HepG2 (cell line): Measurements from ENCODE around the gene CAMSAP1. TPM values are rescaled to one million over a fixed set of nuclear protein-coding genes. Genes with fewer than 3 reads are reported as not detected.

Experiments used
- ATAC-seq: fragments of 200-7000 bp; cut with Tn5 transposase; 3 replicates; pipeline ENCODE4 v1.9.1; 2020; ENCODE audit warnings: mild to moderate bottlenecking, moderate library complexity
- BruUV-seq: library from RNA; stranded (reverse); fragments of 400-500 nt; replicated peaks from 2 replicates; lab custom pipeline; 2021; lab: Mats Ljungman, UMichigan
- CTCF ChIA-PET: fragments of 300-600 bp; formaldehyde crosslinking; extraction: SDS; loops from one replicate; lab custom pipeline; 2021; ENCODE audit warnings: low total read pairs, inconsistent platforms, low intra/inter-chr PET ratio; lab: Yijun Ruan, JAX
- POLR2A ChIA-PET: fragments of 350-600 bp; sonication (Branson Sonifier 250); formaldehyde crosslinking; loops from one replicate; lab custom pipeline; 2020; ENCODE audit warnings: antibody characterized with exemption, inconsistent platforms; lab: Yijun Ruan, JAX
- DNase-seq: peaks from one replicate; pipeline ENCODE4 v3.0.0-alpha.2; 2015; ENCODE audit warnings: low spot score
- FAIRE-seq: peaks from 3 replicates; lab custom pipeline; 2011; peaks lifted over from hg19 to GRCh38; lab: Jason Lieb, UNC
- H2AFZ ChIP-seq: one replicate; pipeline ENCODE4 v1.6.1; 2011; ENCODE audit warnings: low read length, inconsistent platforms
- H3K27ac ChIP-seq: fragments of 300-600 bp; 3 replicates; pipeline ENCODE4 v1.8.0; 2011; ENCODE audit warnings: mixed run types, mild to moderate bottlenecking, mixed read lengths, low read length, inconsistent platforms; ENCODE audit not compliant: insufficient read depth; ENCODE audit errors: extremely low read length
- H3K27me3 ChIP-seq, 2 experiments: fragments of 200-600 bp in 1 of 2; 2 replicates in 1 of 2; 3 replicates in 1 of 2; pipeline versions ENCODE4 v1.6.0 to v1.8.0; 2011; ENCODE audit warnings: low read length in 2 of 2, mild to moderate bottlenecking in 2 of 2, moderate library complexity in 2 of 2, inconsistent platforms in 1 of 2; ENCODE audit not compliant: insufficient read depth in 2 of 2, control insufficient read depth in 1 of 2
- H3K36me3 ChIP-seq, 2 experiments: fragments of 200-600 bp in 1 of 2; replicated peaks in 1 of 2; 2 replicates in 1 of 2; 3 replicates in 1 of 2; pipeline versions ENCODE4 v1.5.1 to v1.8.0; 2011; ENCODE audit warnings: low read length in 2 of 2, inconsistent platforms in 1 of 2; ENCODE audit not compliant: insufficient read depth in 2 of 2, control insufficient read depth in 1 of 2
- H3K4me1 ChIP-seq: 2 replicates; pipeline ENCODE4 v1.5.1; 2012; ENCODE audit warnings: low read length, inconsistent platforms; ENCODE audit not compliant: insufficient read depth
- H3K4me2 ChIP-seq: 2 replicates; pipeline ENCODE4 v1.6.0; 2011; ENCODE audit warnings: low read depth, low read length, inconsistent platforms
- H3K4me3 ChIP-seq, 3 experiments: fragments of 200-600 bp in 1 of 3; sonication (generic), shearing (Covaris generic) in 1 of 3; replicated peaks in 1 of 3; 2 replicates each; pipeline ENCODE4 v1.5.1; 2011 to 2016; ENCODE audit warnings: low read length in 3 of 3, inconsistent platforms in 2 of 3, low read depth in 2 of 3, mild to moderate bottlenecking in 2 of 3, control low read depth in 1 of 3, mixed read lengths in 1 of 3; ENCODE audit not compliant: insufficient read depth in 1 of 3
- H3K79me2 ChIP-seq: one replicate; pipeline ENCODE4 v1.6.1; 2011; ENCODE audit warnings: low read length, inconsistent platforms; ENCODE audit not compliant: insufficient read depth
- H3K9ac ChIP-seq: 2 replicates; pipeline ENCODE4 v1.6.0; 2011; ENCODE audit warnings: mild to moderate bottlenecking, low read depth, low read length, inconsistent platforms; ENCODE audit not compliant: insufficient read depth
- H3K9me3 ChIP-seq: 2 replicates; pipeline ENCODE4 v1.5.1; 2012; ENCODE audit warnings: mild to moderate bottlenecking, low read length
- H4K20me1 ChIP-seq: 2 replicates; pipeline ENCODE4 v1.6.0; 2011; ENCODE audit warnings: inconsistent platforms, mild to moderate bottlenecking, low read length, moderate library complexity; ENCODE audit not compliant: insufficient read depth
- AHR ChIP-seq: IDR thresholded peaks from 2 replicates; pipeline ENCODE4 v1.6.1; 2018; ENCODE audit warnings: missing genetic modification reagents, missing compliant biosample characterization
- HOXA9 ChIP-seq: sonication (generic); formaldehyde crosslinking; IDR thresholded peaks from 2 replicates; pipeline ENCODE4 v1.8.1; 2022; ENCODE audit warnings: missing genetic modification reagents, mild to moderate bottlenecking, moderate library complexity, borderline replicate concordance
- POLR2AphosphoS5 ChIP-seq: IDR thresholded peaks from 2 replicates; pipeline ENCODE4 v1.6.1; 2012; ENCODE audit warnings: low read depth, low read length
- SOX13 ChIP-seq, 3 experiments: fragments of 450-650 bp in 1 of 3; sonication (generic) in 1 of 3; formaldehyde crosslinking in 1 of 3; IDR thresholded peaks in 2 of 3; conservative IDR thresholded peaks in 1 of 3; 2 replicates each; pipeline versions ENCODE4 v1.5.0 to v1.6.1; 2016 to 2020; ENCODE audit warnings: antibody characterized with exemption in 1 of 3, mild to moderate bottlenecking in 1 of 3, missing compliant biosample characterization in 1 of 3, missing genetic modification reagents in 1 of 3, moderate library complexity in 1 of 3
- SP1 ChIP-seq, 2 experiments: fragments of 450-650 bp in 1 of 2; sonication (generic) in 1 of 2; formaldehyde crosslinking in 1 of 2; IDR thresholded peaks; 2 replicates each; pipeline versions ENCODE4 v1.4.0 to v1.6.1; 2016 to 2020; ENCODE audit warnings: missing genetic modification reagents in 1 of 2
- YEATS2 ChIP-seq: sonication (generic); formaldehyde crosslinking; IDR thresholded peaks from 2 replicates; pipeline ENCODE4 v1.4.0; 2020; ENCODE audit warnings: missing genetic modification reagents, borderline replicate concordance
- ZNF30 ChIP-seq: sonication (generic); formaldehyde crosslinking; IDR thresholded peaks from 2 replicates; pipeline ENCODE4 v1.5.0; 2020; ENCODE audit warnings: mild to moderate bottlenecking, missing genetic modification reagents
- ZNF563 ChIP-seq: sonication (generic); formaldehyde crosslinking; IDR thresholded peaks from 2 replicates; pipeline ENCODE4 v1.8.0; 2022; ENCODE audit warnings: mild to moderate bottlenecking, moderate library complexity, missing genetic modification reagents
- WGBS: methylation state at CpG from one replicate; pipeline ENCODE4 v1.1.6; 2017; ENCODE audit warnings: low lambda C conversion rate; 5-methylcytosine and 5-hydroxymethylcytosine counted together
- in situ Hi-C: cut with HindIII; loops from 2 replicates; pipeline ENCODE4 v1.10.0; 2017; ENCODE audit warnings: low pct_unique_long_range_greater_than_20kb; ENCODE audit not compliant: extremely low pct_ligation_motif_present
- intact Hi-C: fragments of 100-400 bp; cut with micrococcal nuclease; formaldehyde crosslinking; loops from one replicate; pipeline ENCODE4 v1.10.0; 2022; ENCODE audit not compliant: unreplicated experiment
- polyA plus RNA-seq, 8 experiments: library from polyadenylated mRNA; depleted of rRNA in 3 of 8; stranded (reverse) in 7 of 8; unstranded in 1 of 8; fragments of >200 nt; fragmentation: Illumina TruSeq in 4 of 8; extraction: Trizol in 4 of 8; gene quantifications; 2 replicates each; pipeline versions ENCODE4 v1.2.1 to v1.2.3, GENCODE V29; 2011 to 2016; ENCODE audit warnings: low read depth in 4 of 8, missing spikeins in 1 of 8, mixed read lengths in 1 of 8; ENCODE audit not compliant: insufficient read depth in 1 of 8
- total RNA-seq, 5 experiments: library from RNA; depleted of rRNA; stranded (reverse); fragments of >200 nt; fragmentation: Illumina TruSeq; extraction: Trizol; gene quantifications; 2 replicates each; pipeline ENCODE4 v1.2.3, GENCODE V29; 2016; ENCODE audit warnings: low read depth in 1 of 5
- TF ChIP-seq, protein P1 (sequence below): sonication (generic); formaldehyde crosslinking; IDR thresholded peaks from 2 replicates; pipeline ENCODE4 v1.8.0; 2022; ENCODE audit warnings: missing genetic modification reagents, low read depth, mild to moderate bottlenecking, borderline replicate concordance
- TF ChIP-seq, protein P2 (sequence below): IDR thresholded peaks from 2 replicates; pipeline ENCODE4 v1.6.1; 2012; ENCODE audit warnings: low read depth, low read length, improper control_type of control experiment
- TF ChIP-seq, protein P3 (sequence below): sonication (generic); formaldehyde crosslinking; IDR thresholded peaks from 2 replicates; pipeline ENCODE4 v1.5.0; 2020; ENCODE audit warnings: missing genetic modification reagents, mild to moderate bottlenecking, borderline replicate concordance
- TF ChIP-seq, protein P4 (sequence below): sonication (generic); formaldehyde crosslinking; IDR thresholded peaks from 2 replicates; pipeline ENCODE4 v1.4.0; 2020; ENCODE audit warnings: mild to moderate bottlenecking, missing genetic modification reagents

The CAMSAP1 gene
- total and polyA plus RNA-seq, 2 of the 13 experiments (the other 11 are each of a cell fraction or from before 2014, with no cell fraction given), result 3.8 to 12.4 TPM

DNA sequence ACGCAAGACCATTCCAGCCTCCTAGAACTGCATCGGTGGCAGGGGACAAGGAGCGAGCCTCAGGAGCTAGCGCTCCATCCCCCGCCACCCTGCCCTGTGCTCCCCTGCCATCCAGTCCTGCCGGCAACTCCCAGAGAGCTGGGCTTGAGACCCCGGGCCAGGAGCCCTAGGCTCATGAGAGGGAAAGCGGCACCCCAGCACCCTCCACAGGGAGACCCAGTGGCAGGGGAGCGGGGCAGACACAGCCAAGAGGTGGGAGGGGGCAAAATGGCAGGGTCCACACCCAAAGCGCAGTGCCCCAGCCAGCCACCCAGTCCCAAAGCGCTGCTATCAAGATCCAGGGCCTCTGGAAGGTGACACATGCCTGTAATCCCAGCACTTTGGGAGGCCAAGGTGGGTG is 41.1 kb upstream of the CAMSAP1 start:
- Histone ChIP-seq H3K79me2 (no peaks in the 10 kb centered on the region), H2AFZ (no peak overlapping the region), H3K4me3 (no peak overlapping the region), H3K27me3 (no peaks in the 10 kb centered on the region), H3K27ac (no peak overlapping the region), H3K9me3 (no peaks in the 10 kb centered on the region), H3K4me1 (no peaks in the 10 kb centered on the region), H3K9ac (no peak overlapping the region), H4K20me1 (no peaks in the 10 kb centered on the region), H3K4me2 (no peak overlapping the region), H3K36me3 (peaks cover 22 to 65% of the 10 kb centered on the region in 2 experiments)
- ATAC-seq, result no peak
- TF ChIP-seq, protein P1, sequence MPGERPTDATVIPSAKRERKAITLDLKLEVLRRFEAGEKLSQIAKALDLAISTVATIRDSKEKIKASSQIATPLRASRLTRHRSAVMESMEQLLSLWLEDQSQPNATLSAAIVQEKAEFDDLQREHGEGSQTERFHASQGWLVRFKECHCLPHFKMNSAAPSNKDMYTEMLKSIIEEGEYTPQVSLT (CRISPR knock-in tag), result no peak
- TF ChIP-seq SP1 (IDR thresholded peaks at IDR 0.05) (no peak), SP1 (CRISPR knock-in tag; IDR thresholded peaks at IDR 0.05) (no peak), SOX13 (IDR thresholded peaks at IDR 0.05) (no peak), SOX13 (CRISPR knock-in tag; conservative IDR thresholded peaks at IDR 0.05 in 1 of 2, IDR thresholded peaks at IDR 0.05 in 1 of 2) (no peak)
- WGBS, result 64% methylated on average over 4 of the region's 11 CpGs
- ChIA-PET CTCF (no interaction called here), POLR2A (no interaction called here)
- in situ Hi-C loops (no loop called here), intact Hi-C loops (no loop called here)
- BruUV-seq, result no TSS peak
- DNase-seq, result no peak
- FAIRE-seq, result no peak

DNA sequence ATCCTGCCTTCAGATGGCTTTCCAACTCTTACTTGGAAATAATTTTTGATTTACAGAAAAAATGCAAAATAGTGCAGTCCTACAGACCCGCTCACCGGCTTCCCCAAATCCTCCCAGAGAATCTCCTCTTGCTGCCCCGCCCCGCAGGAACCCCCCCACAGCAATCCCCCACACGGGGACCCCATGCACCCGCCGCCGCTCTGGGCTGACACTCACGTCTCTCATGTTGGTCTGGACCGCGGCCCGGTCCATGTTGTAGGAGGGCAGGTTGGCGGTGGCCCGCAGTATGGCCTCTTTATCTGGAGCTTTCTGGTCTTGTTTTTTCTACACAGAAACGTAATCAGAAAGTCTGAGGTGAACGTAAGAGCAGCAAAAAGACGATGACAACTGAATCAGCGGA is 40.2 kb upstream of the CAMSAP1 start:
- Histone ChIP-seq H3K36me3 (peaks cover 18 to 62% of the 10 kb centered on the region in 2 experiments), H4K20me1 (no peaks in the 10 kb centered on the region), H3K4me3 (no peak overlapping the region), H2AFZ (no peak overlapping the region), H3K9me3 (no peaks in the 10 kb centered on the region), H3K79me2 (no peaks in the 10 kb centered on the region), H3K27me3 (no peaks in the 10 kb centered on the region), H3K4me1 (no peaks in the 10 kb centered on the region), H3K27ac (no peak overlapping the region), H3K4me2 (no peak overlapping the region), H3K9ac (no peak overlapping the region)
- TF ChIP-seq, protein P2, sequence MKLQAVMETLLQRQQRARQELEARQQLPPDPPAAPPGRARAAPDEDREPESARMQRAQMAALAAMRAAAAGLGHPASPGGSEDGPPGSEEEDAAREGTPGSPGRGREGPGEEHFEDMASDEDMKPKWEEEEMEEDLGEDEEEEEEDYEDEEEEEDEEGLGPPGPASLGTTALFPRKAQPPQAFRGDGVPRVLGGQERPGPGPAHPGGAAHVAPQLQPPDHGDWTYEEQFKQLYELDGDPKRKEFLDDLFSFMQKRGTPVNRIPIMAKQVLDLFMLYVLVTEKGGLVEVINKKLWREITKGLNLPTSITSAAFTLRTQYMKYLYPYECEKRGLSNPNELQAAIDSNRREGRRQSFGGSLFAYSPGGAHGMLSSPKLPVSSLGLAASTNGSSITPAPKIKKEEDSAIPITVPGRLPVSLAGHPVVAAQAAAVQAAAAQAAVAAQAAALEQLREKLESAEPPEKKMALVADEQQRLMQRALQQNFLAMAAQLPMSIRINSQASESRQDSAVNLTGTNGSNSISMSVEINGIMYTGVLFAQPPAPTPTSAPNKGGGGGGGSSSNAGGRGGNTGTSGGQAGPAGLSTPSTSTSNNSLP, result no peak
- no peak for TF ChIP-seq POLR2AphosphoS5
- TF ChIP-seq, protein P3, sequence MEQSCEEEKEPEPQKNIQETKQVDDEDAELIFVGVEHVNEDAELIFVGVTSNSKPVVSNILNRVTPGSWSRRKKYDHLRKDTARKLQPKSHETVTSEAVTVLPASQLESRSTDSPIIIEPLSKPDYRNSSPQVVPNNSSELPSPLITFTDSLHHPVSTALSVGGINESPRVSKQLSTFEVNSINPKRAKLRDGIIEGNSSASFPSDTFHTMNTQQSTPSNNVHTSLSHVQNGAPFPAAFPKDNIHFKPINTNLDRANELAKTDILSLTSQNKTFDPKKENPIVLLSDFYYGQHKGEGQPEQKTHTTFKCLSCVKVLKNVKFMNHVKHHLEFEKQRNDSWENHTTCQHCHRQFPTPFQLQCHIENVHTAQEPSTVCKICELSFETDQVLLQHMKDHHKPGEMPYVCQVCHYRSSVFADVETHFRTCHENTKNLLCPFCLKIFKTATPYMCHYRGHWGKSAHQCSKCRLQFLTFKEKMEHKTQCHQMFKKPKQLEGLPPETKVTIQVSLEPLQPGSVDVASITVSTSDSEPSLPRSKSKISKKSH, result no peak
- TF ChIP-seq, protein P4, sequence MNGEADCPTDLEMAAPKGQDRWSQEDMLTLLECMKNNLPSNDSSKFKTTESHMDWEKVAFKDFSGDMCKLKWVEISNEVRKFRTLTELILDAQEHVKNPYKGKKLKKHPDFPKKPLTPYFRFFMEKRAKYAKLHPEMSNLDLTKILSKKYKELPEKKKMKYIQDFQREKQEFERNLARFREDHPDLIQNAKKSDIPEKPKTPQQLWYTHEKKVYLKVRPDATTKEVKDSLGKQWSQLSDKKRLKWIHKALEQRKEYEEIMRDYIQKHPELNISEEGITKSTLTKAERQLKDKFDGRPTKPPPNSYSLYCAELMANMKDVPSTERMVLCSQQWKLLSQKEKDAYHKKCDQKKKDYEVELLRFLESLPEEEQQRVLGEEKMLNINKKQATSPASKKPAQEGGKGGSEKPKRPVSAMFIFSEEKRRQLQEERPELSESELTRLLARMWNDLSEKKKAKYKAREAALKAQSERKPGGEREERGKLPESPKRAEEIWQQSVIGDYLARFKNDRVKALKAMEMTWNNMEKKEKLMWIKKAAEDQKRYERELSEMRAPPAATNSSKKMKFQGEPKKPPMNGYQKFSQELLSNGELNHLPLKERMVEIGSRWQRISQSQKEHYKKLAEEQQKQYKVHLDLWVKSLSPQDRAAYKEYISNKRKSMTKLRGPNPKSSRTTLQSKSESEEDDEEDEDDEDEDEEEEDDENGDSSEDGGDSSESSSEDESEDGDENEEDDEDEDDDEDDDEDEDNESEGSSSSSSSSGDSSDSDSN, result no peak
- no peak for TF ChIP-seq YEATS2 (CRISPR knock-in tag)
- TF ChIP-seq ZNF30, result no peak
- TF ChIP-seq AHR (CRISPR knock-in tag), result no peak
- no peak for TF ChIP-seq HOXA9 (CRISPR knock-in tag)
- no peak for TF ChIP-seq ZNF563 (CRISPR knock-in tag)
- FAIRE-seq (no peak), ATAC-seq (no peak), DNase-seq (no peak)
- ChIA-PET CTCF (no interaction called here), POLR2A (no interaction called here)
- intact Hi-C loops (no loop called here), in situ Hi-C loops (no loop called here)
- BruUV-seq, result no TSS peak
- WGBS, result 96% methylated on average over 18 of the region's 18 CpGs
